ENCODE results near the gene ADD1.

The ADD1 gene

DNA sequence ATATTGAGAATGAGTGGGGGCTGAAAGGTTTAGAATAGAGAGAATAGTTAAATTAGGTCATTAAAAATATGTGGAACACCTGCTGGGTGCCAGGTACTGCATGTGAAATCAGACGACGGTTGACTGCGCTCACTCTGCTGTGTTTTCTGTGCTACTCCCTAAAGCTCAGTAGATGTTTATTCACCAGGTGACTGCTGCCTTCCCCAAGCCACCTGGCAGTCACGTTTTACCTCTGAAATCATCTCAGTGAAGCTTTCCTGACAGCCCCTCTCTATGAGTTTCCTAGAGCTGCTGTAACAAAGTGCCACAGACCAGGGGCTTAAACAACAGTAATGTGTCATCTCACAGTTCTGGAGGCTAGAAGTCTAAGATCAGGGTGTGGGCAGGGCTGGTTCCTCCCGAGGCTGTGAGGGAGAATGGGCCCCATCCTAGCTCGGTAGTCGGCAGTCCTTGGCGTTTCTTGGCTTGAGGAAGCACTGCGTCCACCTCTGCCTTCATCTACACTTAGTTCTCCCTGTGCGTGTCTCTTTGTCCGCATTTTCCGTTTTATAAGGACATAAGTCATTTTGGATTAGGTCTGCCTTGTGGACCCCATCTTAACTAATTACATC is 25.3 kb downstream of the ADD1 start:
- Histone ChIP-seq H3K9me3 (ENCODE audit: control insufficient read depth, low read length) (no peaks in the 10 kb centered on the region), H3K36me3 (ENCODE audit: control insufficient read depth, insufficient read depth, low read length) (no peaks in the 10 kb centered on the region), H3K4me1 (peaks cover 2% of the 10 kb centered on the region), H3K27me3 (ENCODE audit: control insufficient read depth, insufficient read depth, low read length) (no peaks in the 10 kb centered on the region), H3K27ac (peak overlapping the region; percentile 32), H3K9ac (no peak overlapping the region), H3K79me2 (peaks cover 34% of the 10 kb centered on the region), H3K4me3 (ENCODE audit: low read depth, low read length) (no peak overlapping the region), H2AFZ (no peak overlapping the region), H3K4me2 (ENCODE audit: low read length) (no peak overlapping the region)
- TF ChIP-seq, protein P1, sequence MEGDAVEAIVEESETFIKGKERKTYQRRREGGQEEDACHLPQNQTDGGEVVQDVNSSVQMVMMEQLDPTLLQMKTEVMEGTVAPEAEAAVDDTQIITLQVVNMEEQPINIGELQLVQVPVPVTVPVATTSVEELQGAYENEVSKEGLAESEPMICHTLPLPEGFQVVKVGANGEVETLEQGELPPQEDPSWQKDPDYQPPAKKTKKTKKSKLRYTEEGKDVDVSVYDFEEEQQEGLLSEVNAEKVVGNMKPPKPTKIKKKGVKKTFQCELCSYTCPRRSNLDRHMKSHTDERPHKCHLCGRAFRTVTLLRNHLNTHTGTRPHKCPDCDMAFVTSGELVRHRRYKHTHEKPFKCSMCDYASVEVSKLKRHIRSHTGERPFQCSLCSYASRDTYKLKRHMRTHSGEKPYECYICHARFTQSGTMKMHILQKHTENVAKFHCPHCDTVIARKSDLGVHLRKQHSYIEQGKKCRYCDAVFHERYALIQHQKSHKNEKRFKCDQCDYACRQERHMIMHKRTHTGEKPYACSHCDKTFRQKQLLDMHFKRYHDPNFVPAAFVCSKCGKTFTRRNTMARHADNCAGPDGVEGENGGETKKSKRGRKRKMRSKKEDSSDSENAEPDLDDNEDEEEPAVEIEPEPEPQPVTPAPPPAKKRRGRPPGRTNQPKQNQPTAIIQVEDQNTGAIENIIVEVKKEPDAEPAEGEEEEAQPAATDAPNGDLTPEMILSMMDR (IDR thresholded peaks at IDR 0.05) = no peak

DNA sequence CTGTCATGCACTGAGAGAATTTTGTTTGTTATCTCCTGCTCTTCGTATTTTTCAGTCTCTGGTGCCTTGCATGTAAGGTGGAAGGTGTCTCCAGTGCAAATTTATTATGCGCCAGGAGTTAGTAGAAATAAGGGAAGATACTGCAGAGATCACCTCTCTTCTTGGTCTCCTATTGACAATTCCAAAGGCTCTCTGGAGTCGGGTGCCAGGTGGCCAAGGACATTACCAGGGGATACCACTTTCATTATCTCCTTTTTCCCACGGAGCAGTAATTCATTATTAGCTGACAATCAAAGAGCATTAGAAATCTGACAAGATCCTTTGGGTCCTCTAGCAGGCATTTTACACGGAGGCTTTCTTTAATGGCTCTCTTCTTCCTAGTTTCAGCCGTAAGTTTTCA is 26.0 kb downstream of the ADD1 start:
- Histone ChIP-seq H3K4me3 (ENCODE audit: low read depth, low read length) (no peak overlapping the region), H3K4me2 (ENCODE audit: low read length) (no peak overlapping the region), H3K79me2 (peaks cover 34% of the 10 kb centered on the region), H3K4me1 (peaks cover 2% of the 10 kb centered on the region), H3K27ac (no peak overlapping the region), H3K9me3 (ENCODE audit: control insufficient read depth, low read length) (no peaks in the 10 kb centered on the region), H3K36me3 (ENCODE audit: control insufficient read depth, insufficient read depth, low read length) (no peaks in the 10 kb centered on the region), H2AFZ (no peak overlapping the region), H3K27me3 (ENCODE audit: control insufficient read depth, insufficient read depth, low read length) (no peaks in the 10 kb centered on the region), H3K9ac (no peak overlapping the region)
- TF ChIP-seq, protein P1 (IDR thresholded peaks at IDR 0.05) = no peak

DNA sequence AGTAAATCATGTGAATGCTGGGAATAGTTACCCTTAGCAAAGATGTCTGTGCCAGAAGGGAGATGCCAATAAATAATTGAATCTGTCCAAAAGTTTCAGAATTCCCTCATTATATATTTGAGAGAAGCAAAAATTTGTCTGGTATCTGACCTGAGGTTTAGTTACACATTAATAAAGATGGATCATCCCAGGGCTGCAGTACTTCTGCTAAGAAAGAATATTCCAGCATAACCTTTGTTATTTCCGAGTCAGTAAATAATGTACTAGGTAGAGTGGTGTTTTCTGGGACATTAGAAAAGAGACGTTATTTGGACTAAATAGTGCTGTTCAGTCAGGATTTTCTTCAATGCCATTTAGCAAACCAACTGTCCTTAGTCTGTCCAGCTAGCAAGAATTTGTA is 26.4 kb downstream of the ADD1 start:
- H3K9me3 ChIP-seq (ENCODE audit: control insufficient read depth, low read length) = no peaks in the 10 kb centered on the region
- no peak overlapping the region for H3K27ac ChIP-seq
- H3K4me1 ChIP-seq = peaks cover 2% of the 10 kb centered on the region
- TF ChIP-seq, protein P1 (IDR thresholded peaks at IDR 0.05) = no peak
- H3K4me3 ChIP-seq (ENCODE audit: low read depth, low read length) = no peak overlapping the region
- no peak overlapping the region for H2AFZ ChIP-seq
- peaks cover 36% of the 10 kb centered on the region for H3K79me2 ChIP-seq
- H3K4me2 ChIP-seq (ENCODE audit: low read length) = no peak overlapping the region
- no peaks in the 10 kb centered on the region for H3K27me3 ChIP-seq (ENCODE audit: control insufficient read depth, insufficient read depth, low read length)
- H3K9ac ChIP-seq = no peak overlapping the region
- H3K36me3 ChIP-seq (ENCODE audit: control insufficient read depth, insufficient read depth, low read length) = no peaks in the 10 kb centered on the region

- no peak overlapping the region for H3K9ac ChIP-seq
- H3K27ac ChIP-seq = no peak overlapping the region
- H3K4me3 ChIP-seq (ENCODE audit: low read depth, low read length) = no peak overlapping the region
- TF ChIP-seq, protein P1 (IDR thresholded peaks at IDR 0.05) = no peak
- H3K79me2 ChIP-seq = peaks cover 36% of the 10 kb centered on the region
- no peaks in the 10 kb centered on the region for H3K36me3 ChIP-seq (ENCODE audit: control insufficient read depth, insufficient read depth, low read length)
- H3K9me3 ChIP-seq (ENCODE audit: control insufficient read depth, low read length) = no peaks in the 10 kb centered on the region
- H3K27me3 ChIP-seq (ENCODE audit: control insufficient read depth, insufficient read depth, low read length) = no peaks in the 10 kb centered on the region
- peaks cover 2% of the 10 kb centered on the region for H3K4me1 ChIP-seq
- no peak overlapping the region for H2AFZ ChIP-seq
- no peak overlapping the region for H3K4me2 ChIP-seq (ENCODE audit: low read length)
Measured at GRCh38 chr4:2871466-2871865, 27.8 kb downstream of the ADD1 start.

- no peak overlapping the region for H3K4me2 ChIP-seq (ENCODE audit: low read length)
- peaks cover 2% of the 10 kb centered on the region for H3K4me1 ChIP-seq
Measured at GRCh38 chr4:2871911-2872310, 28.3 kb downstream of the ADD1 start.

More at GRCh38 chr4:2871911-2872310, 28.3 kb downstream of the ADD1 start:
- Histone ChIP-seq H3K27ac (no peak overlapping the region), H3K27me3 (ENCODE audit: control insufficient read depth, insufficient read depth, low read length) (no peaks in the 10 kb centered on the region), H3K79me2 (peaks cover 33% of the 10 kb centered on the region), H2AFZ (no peak overlapping the region), H3K4me3 (ENCODE audit: low read depth, low read length) (no peak overlapping the region), H3K9me3 (ENCODE audit: control insufficient read depth, low read length) (no peaks in the 10 kb centered on the region), H3K36me3 (ENCODE audit: control insufficient read depth, insufficient read depth, low read length) (no peaks in the 10 kb centered on the region), H3K9ac (no peak overlapping the region)
- TF ChIP-seq, protein P1 (IDR thresholded peaks at IDR 0.05) = no peak
